Measurements from ENCODE around the gene CCNL1.
"Not testable (repeated sequence)": the region's sequence is repeated elsewhere in the genome, so short reads cannot be mapped to it uniquely, and the experiment has no call there.

CCNL1 gene

GRCh38 chr3:157122116-157122515, 37.8 kb downstream of the CCNL1 start:
- DNase-seq: no peak

DNA sequence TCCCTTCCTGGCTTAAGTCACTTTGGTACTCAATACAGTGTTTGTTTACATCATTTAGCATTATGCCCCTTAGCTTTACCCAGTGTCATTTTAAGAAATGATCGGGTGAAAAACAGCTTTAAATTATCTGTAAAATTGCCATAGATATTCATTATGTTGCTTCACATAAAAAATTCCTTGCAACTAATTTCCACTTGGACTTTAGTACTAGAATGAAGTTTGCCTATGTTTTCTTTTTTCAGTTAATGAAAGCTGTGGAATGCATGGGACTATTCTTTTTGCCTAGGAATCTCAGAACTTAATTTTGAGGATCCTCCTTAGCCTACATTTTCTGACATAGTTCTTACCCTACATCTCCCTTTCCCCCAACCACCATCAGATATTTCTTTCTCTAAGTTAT, 38.4 kb downstream of the CCNL1 start:
- DNase-seq: no peak

GRCh38 chr3:157120071-157120892, 39.7 kb downstream of the CCNL1 start:
- DNase-seq: no peak

GRCh38 chr3:157119369-157119951, 40.5 kb downstream of the CCNL1 start:
- DNase-seq: no peak

GRCh38 chr3:157117875-157118654, 41.9 kb downstream of the CCNL1 start:
- DNase-seq: no peak

GRCh38 chr3:157117206-157117605, 42.7 kb downstream of the CCNL1 start:
- no peak for DNase-seq

DNA sequence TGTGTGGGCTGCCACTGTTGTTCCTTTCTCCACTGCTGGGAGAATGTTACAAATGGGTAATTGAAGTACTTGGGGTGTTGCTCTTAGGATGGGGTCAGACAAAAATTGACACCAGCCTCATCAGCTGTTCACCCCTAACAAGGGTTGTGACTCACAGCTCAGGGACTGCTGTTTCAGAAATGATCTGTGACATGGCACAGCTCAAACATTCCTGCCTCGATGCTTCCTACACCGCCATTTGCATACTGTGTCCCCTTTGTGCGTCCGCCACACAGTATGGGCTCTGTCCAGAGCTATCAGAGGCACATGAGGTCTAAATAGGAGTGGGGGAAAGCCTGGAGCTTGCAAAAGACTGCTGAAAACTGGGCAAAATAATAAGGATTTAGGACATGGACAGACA, 43.9 kb downstream of the CCNL1 start:
- DNase-seq: no peak

DNA sequence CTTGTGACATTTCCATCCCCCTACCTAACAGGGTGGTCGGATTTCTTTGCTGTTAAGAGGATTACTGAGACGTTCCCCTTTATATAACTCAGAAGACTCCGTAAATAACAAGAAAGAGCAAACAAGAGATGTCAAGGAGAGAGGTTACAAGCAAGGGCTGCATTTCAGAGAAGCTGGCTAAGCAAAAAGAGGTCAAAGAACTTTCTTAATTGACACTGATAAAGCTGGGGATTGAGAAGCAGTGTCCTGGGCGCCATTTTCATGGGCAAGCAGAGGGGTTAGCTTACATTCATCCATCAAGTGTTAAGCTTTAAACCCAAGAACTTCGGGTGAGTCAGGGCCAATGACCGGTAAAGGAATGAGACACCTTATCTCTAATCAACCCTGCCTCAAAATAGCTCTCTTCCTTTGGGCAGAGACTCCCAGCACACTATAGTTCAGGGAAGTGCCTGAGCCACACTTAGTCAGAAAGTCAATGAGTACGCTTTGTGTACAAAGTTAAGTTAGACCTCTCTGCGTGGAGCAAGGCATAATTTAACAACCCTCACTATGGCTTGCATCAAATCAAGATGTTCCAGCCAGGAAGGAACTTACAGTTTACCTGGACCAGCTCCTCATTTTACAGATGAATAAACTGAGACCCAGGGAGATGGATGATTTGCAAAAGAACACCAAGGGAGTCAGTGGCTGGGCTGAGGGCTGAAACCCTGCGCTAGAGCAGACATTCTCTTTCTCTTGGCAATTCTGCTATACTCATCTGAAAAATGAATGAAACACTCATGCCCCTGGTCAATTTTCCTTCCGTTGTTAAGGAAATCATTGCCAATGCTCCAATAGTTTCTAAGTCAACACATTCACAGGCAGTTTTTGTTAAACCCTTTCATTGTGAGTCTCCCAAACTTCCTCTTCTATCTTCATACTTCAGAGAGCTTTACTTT, 44.6 kb downstream of the CCNL1 start:
- no peak for DNase-seq

DNA sequence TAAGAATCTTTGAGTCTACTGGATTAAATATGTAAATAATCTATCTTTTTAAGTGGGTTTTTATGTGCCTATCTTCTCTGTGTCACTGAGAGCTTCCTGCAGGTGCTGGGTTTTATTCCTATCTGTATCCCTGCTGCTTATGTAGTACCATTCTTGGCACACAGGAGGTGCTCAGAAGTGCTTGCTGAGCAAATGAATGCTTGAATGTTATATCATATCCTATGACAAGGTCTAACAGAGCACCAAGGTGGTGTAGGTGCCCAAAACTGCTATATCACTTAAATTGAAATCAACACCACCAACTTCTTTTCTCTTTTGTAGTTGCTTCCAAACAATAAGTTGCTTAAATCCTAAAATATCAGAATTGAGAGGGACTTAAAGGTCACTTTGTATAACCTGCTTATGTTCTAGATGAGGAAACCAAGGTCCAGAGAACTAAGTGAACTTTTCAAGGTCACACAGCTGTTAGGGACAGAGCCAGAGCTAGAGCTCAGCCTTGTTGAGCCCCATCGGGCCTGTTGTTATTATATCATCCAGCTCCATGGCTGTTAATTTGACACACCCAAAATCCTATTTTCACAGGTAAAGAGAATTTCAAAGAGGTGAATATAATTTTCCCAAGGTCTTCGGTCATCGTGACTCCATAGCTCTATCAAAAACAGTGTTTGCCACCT, 46.0 kb downstream of the CCNL1 start:
- DNase-seq: no peak

DNA sequence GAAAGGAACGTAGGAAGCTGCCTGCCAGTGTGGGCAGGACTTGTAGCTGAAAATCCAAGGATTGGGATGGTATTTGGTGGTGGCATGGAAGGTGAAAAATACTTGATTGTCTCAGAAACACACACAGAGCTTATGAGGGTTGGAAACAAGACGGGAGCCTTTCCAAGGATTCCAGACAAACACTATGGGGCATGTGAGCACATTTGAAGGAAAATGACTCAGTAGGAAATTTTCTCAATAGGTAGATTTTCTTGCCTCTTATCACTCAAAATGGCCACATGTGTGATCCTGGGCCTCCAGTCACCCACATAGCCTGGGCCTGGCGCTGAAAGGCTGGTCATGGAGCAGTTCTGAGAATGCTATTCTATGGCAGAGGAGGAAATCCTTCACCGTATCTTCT, 47.4 kb downstream of the CCNL1 start:
- DNase-seq: no peak

GRCh38 chr3:157111518-157111917, 48.4 kb downstream of the CCNL1 start:
- DNase-seq: no peak

GRCh38 chr3:157110761-157111278, 49.1 kb downstream of the CCNL1 start:
- no peak for DNase-seq

- no peak for DNase-seq
Observed at GRCh38 chr3:157109267-157110141, 50.4 kb downstream of the CCNL1 start.

- DNase-seq: no peak
Observed at GRCh38 chr3:157107644-157108133, 52.3 kb downstream of the CCNL1 start.

DNA sequence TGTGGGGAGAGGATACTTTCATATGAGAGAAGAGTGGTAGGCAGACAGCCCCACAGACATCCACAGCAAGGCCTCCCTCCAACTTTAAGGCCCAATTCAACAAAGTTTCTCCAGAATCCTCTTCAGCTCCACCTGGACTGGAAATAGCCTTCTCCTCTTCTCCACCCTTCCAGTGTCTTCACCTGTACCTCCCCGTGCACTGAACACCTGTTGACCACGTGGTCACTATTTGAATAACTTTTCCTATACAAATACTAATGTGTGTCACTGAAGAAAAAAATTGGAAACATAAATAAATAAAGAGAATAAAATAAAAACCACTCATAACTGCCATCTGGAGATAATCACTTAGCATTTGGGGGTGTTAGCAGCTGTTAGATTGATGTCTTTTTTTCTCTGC, 52.9 kb downstream of the CCNL1 start:
- no peak for DNase-seq

DNA sequence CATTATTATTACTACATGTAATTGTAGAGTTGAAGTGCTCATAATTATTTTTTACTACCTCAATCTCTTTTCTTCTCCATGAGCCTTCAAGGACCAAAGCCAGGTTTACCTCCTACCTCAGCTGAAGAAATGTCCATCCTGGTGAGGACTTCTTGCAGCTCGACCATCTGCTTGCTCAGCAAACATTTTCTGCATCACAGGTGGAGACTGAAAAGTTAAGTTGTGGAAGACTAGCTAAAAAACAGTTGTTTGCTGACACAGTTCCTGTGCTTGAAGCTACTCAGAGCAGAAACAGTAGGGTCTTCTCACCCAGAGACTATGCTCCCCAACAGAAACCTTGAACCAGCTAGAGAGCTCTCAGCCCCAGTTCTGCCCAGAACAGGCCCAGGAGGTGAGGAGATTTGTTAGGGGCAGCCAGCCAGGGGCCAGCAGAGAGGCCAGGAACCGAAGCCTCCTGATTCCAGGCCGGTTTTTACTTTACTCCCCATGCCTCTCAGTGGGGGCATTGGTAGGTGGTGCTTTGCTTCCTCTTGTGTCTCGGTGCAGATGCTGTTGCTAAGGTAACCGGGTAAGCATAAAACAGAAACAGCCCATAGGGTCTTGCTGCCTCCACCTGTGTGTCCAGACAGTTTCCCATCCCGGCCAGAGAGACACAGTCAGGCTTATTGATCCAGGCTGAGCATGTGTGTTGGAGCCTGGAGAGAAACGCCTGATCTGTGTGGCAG, 54.9 kb downstream of the CCNL1 start:
- DNase-seq: no peak

DNA sequence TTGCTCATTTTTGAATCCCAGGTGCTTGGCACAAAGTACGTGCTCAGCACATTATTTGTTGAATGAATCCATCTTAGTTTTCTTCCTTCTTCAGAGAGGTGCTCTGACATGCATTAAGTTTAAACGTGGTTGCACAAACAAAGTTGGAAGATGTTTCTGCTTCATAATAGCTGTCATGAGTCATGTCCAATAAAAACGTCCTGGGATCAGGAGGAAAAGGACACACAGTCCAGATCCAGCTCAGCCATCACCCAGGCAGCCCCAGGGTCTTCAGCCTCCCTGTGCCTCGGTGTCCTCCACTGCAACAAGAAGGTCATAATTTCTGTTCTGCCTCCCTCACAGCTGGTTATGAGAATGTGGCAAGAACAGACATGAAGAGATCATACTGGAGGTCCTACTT, 55.4 kb downstream of the CCNL1 start:
- no peak for DNase-seq

DNA sequence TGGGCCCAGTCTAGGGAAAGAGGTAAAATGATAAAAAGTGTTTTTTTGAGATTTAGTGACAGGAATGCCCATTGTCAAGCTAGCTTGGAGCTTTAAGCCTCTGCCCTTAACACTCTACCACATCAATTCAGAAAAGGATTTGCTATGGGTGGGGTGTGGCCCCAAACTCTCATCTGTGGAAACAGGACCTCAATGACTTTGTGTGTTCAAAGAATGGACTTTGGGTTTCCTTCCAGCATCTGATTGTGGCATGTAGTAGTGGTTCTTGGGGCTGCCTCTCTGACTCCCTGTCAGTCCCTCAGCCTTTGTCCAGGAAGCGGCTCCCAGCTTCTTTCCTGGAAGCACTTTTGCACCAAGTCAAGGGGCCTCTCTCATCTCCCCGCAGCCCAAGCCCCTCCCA, 56.1 kb downstream of the CCNL1 start:
- DNase-seq: no peak

DNA sequence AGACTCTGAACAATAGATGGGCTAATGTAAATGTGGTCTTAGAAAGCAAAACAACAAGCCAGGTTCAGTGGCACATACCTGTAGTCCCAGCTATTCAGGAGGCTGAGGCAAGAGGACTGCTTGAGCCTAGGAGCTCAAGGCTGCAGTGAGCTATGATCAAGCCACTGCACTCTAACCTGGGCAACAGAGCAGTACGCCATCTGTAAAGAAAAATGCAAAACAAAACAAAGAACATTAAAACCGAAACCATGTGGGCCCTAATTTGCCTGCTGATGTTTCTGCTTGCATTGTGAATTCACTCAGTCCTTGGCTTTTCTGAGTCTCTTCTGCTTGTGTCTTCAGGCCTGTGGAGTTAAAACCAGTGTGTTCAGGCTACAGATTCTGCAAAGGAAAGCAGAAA, 56.7 kb downstream of the CCNL1 start:
- no peak for DNase-seq

DNA sequence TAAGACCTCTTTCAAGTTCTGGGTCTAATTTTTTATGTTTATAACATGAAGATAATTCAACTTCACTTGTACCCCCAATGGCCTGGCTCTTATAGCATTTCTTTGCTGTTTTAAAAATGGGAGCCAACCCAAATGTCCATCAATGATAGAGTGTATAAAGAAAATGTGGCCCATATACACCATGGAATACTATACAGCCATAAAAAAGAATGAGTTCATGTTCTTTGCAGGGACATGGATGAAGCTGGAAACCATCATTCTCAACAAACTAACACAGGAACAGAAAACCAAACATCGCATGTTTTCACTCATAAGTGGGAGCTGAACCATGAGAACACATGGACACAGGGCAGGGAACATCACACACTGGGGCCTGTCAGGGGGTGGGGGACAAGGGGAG, 57.4 kb downstream of the CCNL1 start:
- not testable (repeated sequence) for DNase-seq
